ENCODE results near the gene CXCR3.

- no peak for TF ChIP-seq SP1 (IDR thresholded peaks at IDR 0.05)
- TF ChIP-seq SP1 (CRISPR knock-in tag; IDR thresholded peaks at IDR 0.05): no peak
- no peak for TF ChIP-seq POLR2AphosphoS5 (IDR thresholded peaks at IDR 0.05; ENCODE audit: low read depth, low read length)
- TF ChIP-seq ZNF335 (CRISPR knock-in tag; IDR thresholded peaks at IDR 0.05): no peak
- TF ChIP-seq, protein P1, sequence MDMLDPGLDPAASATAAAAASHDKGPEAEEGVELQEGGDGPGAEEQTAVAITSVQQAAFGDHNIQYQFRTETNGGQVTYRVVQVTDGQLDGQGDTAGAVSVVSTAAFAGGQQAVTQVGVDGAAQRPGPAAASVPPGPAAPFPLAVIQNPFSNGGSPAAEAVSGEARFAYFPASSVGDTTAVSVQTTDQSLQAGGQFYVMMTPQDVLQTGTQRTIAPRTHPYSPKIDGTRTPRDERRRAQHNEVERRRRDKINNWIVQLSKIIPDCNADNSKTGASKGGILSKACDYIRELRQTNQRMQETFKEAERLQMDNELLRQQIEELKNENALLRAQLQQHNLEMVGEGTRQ (IDR thresholded peaks at IDR 0.05; ENCODE audit: low read depth, low read length): no peak
- TF ChIP-seq, protein P1 (CRISPR knock-in tag; IDR thresholded peaks at IDR 0.05; ENCODE audit: borderline replicate concordance): no peak
- no peak for TF ChIP-seq TBL1XR1 (IDR thresholded peaks at IDR 0.05; ENCODE audit: borderline replicate concordance, low read length, partially characterized antibody)
- no peak for TF ChIP-seq EP300 (IDR thresholded peaks at IDR 0.05; ENCODE audit: low read depth in 2 of 2, low read length in 2 of 2)
- TF ChIP-seq EP300 (CRISPR knock-in tag; IDR thresholded peaks at IDR 0.05; ENCODE audit: borderline replicate concordance): no peak
- TF ChIP-seq SRF (IDR thresholded peaks at IDR 0.05; ENCODE audit: low read depth, low read length): no peak
- no peak for TF ChIP-seq ZNF777 (CRISPR knock-in tag; IDR thresholded peaks at IDR 0.05)
- TF ChIP-seq ZFX (CRISPR knock-in tag; IDR thresholded peaks at IDR 0.05; ENCODE audit: low read depth): no peak
- TF ChIP-seq MYC (CRISPR knock-in tag; IDR thresholded peaks at IDR 0.05; ENCODE audit: borderline replicate concordance): no peak
Observed at GRCh38 chrX:71617742-71618141, 569 bp downstream of the CXCR3 start.

Data from HepG2 (cell line).